GM10847 (cell line): ENCODE data around the gene WDR54.

Source experiments
- POLR2A ChIP-seq: IDR thresholded peaks from 2 replicates; pipeline ENCODE4 v1.6.1; 2011; ENCODE audit not compliant: insufficient read length; ENCODE audit errors: extremely low read depth

Gene WDR54, protein sequence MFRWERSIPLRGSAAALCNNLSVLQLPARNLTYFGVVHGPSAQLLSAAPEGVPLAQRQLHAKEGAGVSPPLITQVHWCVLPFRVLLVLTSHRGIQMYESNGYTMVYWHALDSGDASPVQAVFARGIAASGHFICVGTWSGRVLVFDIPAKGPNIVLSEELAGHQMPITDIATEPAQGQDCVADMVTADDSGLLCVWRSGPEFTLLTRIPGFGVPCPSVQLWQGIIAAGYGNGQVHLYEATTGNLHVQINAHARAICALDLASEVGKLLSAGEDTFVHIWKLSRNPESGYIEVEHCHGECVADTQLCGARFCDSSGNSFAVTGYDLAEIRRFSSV

DNA sequence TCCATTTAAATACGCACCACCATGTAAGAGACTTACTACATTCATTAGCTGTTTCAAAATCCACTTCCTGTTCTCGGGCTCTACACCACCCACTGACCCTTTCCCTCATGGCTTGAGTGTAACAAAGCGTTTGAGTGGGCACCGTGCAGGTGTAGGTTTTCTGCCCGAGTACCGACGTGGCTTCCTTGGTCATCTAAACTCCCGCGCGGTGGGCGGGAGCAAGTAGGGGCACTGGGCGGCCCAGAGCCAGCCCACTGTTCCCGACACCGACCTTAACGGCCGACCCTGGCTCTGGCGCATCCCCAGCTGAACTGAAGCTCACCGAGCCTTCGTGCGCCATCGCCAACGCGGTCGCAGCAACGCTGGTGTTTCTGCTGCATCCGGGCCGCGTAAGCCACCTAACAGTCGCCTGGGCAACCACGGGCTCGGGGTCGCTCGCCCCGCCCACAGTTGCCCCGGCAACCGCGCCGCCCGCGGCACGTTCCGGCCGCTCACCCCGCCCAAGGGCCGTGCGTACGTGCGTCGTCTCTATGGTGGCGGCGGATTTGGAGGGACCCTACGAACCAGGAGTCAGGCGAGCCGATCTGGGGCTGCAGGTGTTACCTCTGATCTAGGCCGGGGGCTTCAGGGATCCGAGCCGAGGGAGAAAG lies at the start of gene WDR54, which contains the start of gene C2orf81:
WDR54 (plus strand) TSS at position 510 of the 650 bp plus-strand sequence. CDS start 424 bp downstream, outside the sequence.
C2orf81 (minus strand) TSS at position 399 of the 650 bp plus-strand sequence; CDS start at position 340, 59 bp downstream.
- peak; percentile 76 for TF ChIP-seq POLR2A

DNA sequence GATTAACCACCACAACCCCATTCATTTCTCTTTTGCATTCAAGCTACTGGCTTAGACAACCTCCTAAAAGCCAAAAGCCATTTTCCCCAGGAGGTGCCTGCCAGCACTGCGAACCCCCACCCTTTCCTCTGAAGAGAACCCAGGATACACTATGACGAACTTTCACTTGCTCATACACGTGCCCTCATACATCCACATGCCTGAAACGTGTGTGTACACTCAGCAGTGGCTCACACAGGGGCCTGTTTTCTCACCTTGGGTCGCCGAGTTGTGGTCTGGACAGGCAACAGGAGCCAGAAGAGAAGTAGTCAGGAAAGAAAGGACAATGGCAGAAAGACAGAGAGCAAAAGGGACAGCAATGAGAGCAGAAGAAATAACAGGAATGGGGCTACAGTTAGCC lies 48.9 kb upstream of the WDR54 start:
- TF ChIP-seq POLR2A: no peak

DNA sequence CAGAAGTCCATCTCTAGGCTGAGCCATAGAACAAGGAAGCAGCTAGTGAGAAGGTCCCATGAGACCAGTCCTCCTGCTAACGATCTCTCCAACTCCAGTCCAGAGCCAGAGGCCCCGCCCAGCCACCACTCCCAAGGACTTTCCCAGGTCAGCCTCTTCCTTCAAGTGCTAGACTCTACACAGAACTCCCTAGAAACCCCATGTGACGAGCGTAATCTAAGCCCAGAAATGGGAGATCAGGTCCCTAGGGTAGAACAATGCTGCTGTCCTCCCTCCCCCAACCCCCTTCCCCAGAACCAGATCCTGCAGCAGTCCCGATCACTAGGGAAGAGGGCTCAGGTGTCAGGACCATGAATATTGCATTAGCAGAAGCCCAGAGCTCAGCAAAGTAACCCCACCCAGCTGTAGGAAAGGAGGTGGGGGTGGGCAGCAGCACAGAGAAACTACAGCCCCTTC lies 48.3 kb upstream of the WDR54 start:
- TF ChIP-seq POLR2A: no peak

DNA sequence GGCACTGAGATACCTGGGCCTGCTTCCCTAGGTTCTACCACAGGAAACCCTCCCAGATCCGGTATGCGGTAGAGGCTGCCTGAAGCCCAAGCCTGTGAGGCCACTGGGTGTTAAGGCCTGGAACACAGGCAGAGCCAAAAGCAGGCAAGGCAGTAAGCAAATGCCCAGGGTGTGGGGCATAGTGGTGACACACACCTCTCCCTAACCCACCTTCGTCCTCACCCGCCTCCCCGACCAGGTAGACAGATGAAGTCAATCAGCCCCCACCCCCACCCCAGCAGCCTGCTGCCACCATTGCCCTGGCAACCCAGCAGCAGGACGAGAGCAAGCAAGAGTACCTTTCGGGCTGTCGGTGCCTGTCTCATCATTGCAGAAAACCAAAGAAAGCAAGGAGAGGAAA lies 47.5 kb upstream of the WDR54 start:
- no peak for TF ChIP-seq POLR2A

DNA sequence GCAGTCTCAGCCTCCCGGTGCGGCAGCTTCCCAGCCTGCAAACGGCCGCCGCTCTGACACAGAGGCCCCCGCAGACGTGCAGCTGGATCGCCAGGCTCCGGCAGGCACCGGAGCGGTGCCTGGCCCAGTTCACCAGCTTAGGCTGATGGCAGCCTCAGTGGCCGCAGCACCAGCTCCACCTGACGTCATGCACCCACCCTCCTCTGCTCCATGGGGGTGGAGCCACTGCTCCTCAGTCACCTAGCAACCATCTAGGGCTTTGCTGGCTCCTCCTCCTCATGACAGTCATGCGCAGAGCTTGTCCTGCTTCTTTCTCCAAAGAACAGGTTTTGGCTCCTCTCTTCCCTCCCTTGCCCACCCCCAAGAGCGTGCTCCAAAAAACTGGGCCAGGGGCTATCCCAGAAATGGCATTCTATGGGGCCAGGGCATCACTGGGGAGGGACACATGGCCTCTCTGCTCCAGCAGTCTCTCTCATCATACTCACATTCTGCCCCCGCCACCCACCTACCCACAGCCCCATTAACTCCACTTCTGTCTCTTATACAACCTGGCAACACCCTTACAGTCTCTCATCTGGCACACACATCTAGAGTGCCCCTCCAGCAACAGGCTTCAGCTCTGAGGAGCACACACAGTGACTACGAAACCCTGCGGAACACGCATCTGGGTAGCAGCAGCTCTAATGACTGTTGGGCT lies 46.9 kb upstream of the WDR54 start:
- no peak for TF ChIP-seq POLR2A

DNA sequence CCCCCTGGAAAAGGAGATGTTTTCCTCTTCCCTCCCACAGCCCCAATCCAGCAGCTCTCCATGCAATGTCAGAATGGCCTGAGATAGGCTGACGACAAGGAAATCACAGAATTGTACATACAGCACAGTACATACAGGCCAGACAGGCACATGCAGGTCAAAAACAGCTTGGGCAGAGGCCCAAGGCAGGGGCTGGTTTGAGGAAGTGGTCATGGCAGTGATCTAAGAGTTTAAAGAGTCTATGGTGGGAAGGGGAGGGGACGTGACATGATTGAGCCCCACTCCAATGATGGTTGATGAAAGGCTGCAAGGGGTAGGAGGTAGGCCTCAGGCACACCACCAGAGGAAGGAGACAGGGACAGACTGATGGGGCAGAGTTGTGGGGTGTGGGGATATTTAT lies 45.7 kb upstream of the WDR54 start:
- TF ChIP-seq POLR2A: no peak

DNA sequence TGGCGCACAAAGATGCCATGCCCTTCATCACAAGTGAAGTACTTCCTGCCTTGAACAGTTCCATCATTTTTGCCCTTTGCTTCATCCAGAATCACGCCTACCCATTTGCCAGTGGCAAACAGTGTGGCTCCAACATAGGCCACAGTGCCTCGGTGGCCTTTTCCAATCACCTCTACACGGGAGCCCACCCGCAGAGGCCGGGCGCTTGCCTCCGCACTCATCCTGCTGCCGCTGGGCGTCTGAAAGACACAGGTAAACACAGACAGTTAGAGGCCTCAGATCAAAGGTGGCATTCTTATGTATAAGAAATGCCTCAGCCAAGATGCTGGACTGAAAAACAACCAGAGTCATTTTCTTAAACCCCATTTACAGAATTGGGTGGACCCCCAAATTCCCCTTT lies 43.5 kb upstream of the WDR54 start:
- no peak for TF ChIP-seq POLR2A

DNA sequence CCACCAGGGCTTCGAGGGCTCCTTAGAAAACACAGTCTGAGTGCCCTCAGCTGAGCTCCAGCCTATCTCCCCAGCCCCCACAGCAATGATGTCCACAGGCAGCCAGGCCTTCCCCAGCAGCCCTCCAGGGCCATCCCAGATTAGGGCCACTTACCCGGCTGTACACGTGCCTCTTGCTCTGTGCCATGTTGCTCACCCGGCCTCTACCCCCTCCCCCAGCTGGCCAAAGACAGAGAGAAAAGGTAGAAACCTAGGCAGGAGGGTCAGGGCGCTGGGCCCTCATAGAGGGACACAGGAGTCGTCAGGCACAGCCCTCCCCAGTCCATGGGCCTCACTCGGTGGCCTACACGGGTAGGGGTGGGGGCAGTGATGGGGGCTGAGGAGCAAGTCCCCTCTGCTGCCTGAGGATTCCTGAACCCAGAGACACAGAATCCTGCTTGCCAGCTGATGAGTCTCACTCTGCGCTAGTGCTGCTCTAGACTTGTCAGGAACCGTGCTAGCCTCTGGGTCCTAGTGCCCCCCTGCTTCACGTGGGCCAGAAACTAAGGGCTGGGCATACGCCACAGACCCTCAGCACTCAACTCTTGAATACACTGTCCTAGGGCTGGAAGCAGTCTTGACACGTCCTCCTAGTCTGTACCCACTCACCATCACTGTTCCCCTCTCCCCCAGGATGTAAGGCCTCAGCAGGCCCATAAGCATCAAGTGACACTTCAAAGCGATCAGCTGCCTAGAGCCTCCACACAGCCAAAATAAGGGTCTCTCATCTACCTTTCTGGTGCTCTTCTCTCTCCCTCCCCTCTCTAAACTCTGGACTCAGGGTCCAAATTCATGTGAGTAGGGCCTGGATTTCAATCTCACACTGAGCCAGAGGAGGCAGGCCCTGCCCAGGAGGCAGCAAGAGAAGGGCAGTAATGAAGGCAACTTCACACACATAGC lies 41.4 kb upstream of the WDR54 start, which contains the start of gene DCTN1:
DCTN1 (minus strand) TSS at position 461 of the 939 bp plus-strand sequence; CDS start at position 187, 274 bp downstream.
- no peak for TF ChIP-seq POLR2A

DNA sequence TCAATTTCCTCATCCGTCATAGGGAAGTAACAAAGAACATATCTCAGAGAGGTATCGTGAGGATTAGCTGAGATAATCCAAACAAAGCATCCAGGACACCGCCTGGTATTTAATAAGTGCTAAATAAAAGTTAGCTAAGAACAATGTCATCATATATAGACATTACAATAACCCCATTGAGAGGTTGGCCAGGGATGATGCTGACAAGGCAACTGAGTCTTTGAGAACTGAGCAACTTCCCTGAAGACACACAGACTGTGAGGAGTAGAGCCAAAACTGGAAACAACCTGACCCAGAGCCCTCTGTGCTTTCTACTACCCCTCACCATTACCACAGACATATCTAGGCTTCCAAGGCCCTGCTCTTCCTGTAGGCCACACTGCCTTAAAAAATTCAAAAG lies 39.8 kb upstream of the WDR54 start:
- TF ChIP-seq POLR2A: no peak

DNA sequence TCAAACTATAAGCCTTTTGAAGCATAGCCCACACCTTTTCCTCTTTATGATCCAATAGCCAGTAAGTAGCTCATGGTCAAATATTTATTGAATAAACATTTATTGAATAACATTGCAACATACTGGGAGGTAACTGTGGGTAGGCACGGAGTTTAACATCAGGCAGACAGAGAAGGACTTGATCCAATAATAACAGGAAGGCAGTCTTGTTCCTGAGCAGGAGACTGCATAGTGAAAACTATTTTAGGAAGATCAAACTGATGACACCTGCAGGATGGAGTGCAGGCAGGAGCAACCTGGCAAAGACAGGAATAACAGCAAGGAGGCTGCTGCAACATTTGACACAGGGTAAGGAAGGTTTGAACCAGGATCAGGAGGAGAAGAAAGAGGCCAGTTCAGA lies 38.3 kb upstream of the WDR54 start:
- no peak for TF ChIP-seq POLR2A

DNA sequence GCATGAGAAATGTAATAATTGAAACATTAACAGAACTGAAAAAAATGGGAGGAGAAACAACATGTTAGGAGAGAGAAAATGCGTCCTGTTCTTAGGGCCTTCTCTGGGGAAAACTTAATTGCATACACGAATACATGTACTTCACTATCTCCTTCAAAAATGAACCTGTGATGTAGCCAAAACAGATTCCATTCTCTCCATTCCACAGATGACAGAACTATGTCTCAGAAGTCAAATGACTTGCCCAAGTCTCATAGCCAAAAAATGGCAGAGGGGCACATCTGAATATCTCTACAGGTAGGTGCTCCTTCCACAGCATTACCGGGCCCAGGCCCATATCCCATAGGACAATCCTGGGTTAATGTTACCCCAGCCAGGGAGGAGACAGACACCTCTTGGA lies 37.5 kb upstream of the WDR54 start:
- no peak for TF ChIP-seq POLR2A

DNA sequence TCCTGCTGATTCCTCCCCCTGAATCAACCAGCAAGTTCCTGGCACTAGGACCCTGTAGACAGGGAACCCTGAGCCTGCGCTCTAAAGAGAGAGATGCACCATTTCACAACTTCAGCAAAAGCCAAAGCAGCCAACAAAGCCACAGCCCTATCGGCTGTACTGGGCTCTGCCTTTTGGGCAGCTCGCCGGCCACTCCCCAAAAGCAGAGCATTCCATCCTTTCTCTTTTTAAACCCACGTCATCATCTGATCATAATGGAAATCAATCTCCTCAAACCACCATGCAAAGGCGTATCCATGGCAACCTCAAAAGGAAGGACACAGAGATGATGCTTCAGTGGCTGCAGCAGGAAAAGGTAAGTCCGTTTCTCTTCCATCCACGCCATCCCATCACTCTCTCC lies 36.1 kb upstream of the WDR54 start:
- no peak for TF ChIP-seq POLR2A

DNA sequence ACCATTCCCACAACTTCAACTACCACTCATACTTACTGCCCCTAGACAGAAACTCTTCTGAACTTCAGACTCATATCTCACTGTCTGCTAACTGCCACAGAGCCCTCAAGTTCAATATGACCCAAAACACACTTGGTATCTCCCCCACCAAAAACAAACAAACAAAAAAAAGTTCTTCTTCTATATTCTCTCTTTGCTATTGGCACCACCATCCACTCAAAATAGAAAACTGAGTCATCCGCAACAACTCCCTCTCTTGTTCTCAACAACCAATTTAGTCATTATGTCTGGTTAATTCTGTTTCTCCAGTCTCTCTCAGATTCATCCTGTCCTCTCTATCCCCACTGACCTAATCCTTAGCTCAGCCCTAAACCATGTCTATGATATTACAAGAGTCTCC lies 34.2 kb upstream of the WDR54 start:
- no peak for TF ChIP-seq POLR2A

DNA sequence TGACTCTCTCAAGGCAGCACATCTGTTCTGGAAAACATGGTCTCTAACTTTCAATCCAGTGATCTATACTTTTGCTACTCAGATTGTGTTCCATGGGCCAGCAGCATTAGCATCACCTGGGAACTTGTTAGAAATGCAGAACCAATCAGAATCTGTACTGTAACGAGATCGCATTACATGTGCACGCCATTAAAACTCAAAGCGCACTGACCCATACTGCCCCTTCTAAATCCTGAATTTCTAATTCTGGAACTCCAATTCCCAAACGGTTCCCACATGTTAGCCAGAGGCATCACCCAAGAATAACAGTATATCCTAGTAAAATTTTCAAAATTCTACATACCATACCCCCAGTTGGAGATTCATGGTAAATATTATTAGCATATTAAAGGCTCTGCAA lies 30.9 kb upstream of the WDR54 start:
- TF ChIP-seq POLR2A: no peak

DNA sequence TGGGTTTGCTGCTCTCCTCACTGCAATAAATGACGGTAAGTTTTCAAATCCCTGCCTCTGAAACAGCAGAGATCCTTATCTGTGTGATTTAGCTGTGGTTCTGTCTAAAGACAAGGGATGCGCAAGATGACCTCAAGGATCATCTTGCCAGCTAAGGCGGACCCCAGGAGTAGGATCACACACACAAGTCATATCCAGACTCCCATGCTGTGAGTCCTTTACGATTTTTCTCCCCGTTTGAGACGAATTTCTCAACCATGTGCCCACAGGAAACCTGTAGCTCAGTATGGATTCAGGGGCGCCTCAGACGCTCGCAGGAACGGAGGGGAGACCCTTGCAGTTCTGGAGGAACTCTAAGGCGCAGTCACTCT lies 30.3 kb upstream of the WDR54 start:
- TF ChIP-seq POLR2A: no peak
